Muscle layer of duodenum (tissue), 2 donors: ENCODE measurements around the gene HOXD8.

Experiments
- H3K27ac ChIP-seq: one replicate; pipeline ENCODE4 v1.7.0; 2013; ENCODE audit warnings: mild to moderate bottlenecking, low read length
- H3K27me3 ChIP-seq: one replicate; pipeline ENCODE4 v1.7.0; 2013; ENCODE audit warnings: low read depth, mild to moderate bottlenecking, control low read depth, low read length
- H3K36me3 ChIP-seq, 2 donors: one replicate each; pipeline ENCODE4 v1.7.0; 2013; ENCODE audit warnings: low read length in 2 of 2, control low read depth in 1 of 2, mild to moderate bottlenecking in 1 of 2; ENCODE audit not compliant: insufficient read depth in 2 of 2, control insufficient read depth in 1 of 2
- H3K4me1 ChIP-seq, 2 donors: one replicate each; pipeline ENCODE4 v1.7.0; 2013; ENCODE audit warnings: low read length in 2 of 2, mild to moderate bottlenecking in 2 of 2, control low read depth in 1 of 2, moderate library complexity in 1 of 2; ENCODE audit not compliant: insufficient read depth in 2 of 2, control insufficient read depth in 1 of 2
- H3K4me3 ChIP-seq, 2 donors: one replicate each; pipeline ENCODE4 v1.7.0; 2013; ENCODE audit warnings: low read length in 2 of 2, low read depth in 1 of 2, mild to moderate bottlenecking in 1 of 2
- H3K9me3 ChIP-seq, 2 donors: one replicate each; pipeline ENCODE4 v1.7.0; 2013; ENCODE audit warnings: low read length in 2 of 2, control low read depth in 1 of 2, mild to moderate bottlenecking in 1 of 2; ENCODE audit not compliant: control insufficient read depth in 1 of 2
- donor health status: healthy.

HOXD8 gene

GRCh38 chr2:176147800-176148496 is 18.4 kb downstream of the HOXD8 start:
- peaks cover 65% of the 10 kb centered on the region for H3K27me3 ChIP-seq
- H3K9me3 ChIP-seq, result peaks cover 0 to 9% of the 10 kb centered on the region in 2 donors

GRCh38 chr2:176148751-176149421 is 19.4 kb downstream of the HOXD8 start:
- Histone ChIP-seq H3K4me3 (no peak overlapping the region), H3K4me1 (peaks cover 0 to 15% of the 10 kb centered on the region in 2 donors), H3K27ac (no peak overlapping the region), H3K27me3 (peaks cover 71% of the 10 kb centered on the region), H3K36me3 (no peaks in the 10 kb centered on the region), H3K9me3 (peaks cover 0 to 9% of the 10 kb centered on the region in 2 donors)

More at GRCh38 chr2:176147800-176148496, 18.4 kb downstream of the HOXD8 start:
- peaks cover 0 to 15% of the 10 kb centered on the region in 2 donors for H3K4me1 ChIP-seq
- no peaks in the 10 kb centered on the region for H3K36me3 ChIP-seq
- no peak overlapping the region for H3K4me3 ChIP-seq
- no peak overlapping the region for H3K27ac ChIP-seq

- no peak overlapping the region for H3K4me3 ChIP-seq
- H3K4me1 ChIP-seq, result peaks cover 0 to 15% of the 10 kb centered on the region in 2 donors
- H3K36me3 ChIP-seq, result no peaks in the 10 kb centered on the region
- peaks cover 71% of the 10 kb centered on the region for H3K27me3 ChIP-seq
- no peak overlapping the region for H3K27ac ChIP-seq
- H3K9me3 ChIP-seq, result peaks cover 0 to 9% of the 10 kb centered on the region in 2 donors
Observed at GRCh38 chr2:176149481-176149938, 20.0 kb downstream of the HOXD8 start.

GRCh38 chr2:176149939-176150583 is 20.6 kb downstream of the HOXD8 start:
- no peaks in the 10 kb centered on the region for H3K36me3 ChIP-seq
- H3K9me3 ChIP-seq, result peaks cover 0 to 9% of the 10 kb centered on the region in 2 donors
- no peak overlapping the region for H3K27ac ChIP-seq
- H3K4me3 ChIP-seq, result no peak overlapping the region
- H3K4me1 ChIP-seq, result peaks cover 0 to 15% of the 10 kb centered on the region in 2 donors
- H3K27me3 ChIP-seq, result peaks cover 66% of the 10 kb centered on the region

- H3K36me3 ChIP-seq, result no peaks in the 10 kb centered on the region
- no peak overlapping the region for H3K27ac ChIP-seq
- H3K4me1 ChIP-seq, result peaks cover 0 to 15% of the 10 kb centered on the region in 2 donors
- H3K9me3 ChIP-seq, result peaks cover 0 to 7% of the 10 kb centered on the region in 2 donors
- peaks cover 67% of the 10 kb centered on the region for H3K27me3 ChIP-seq
- no peak overlapping the region for H3K4me3 ChIP-seq
Observed at GRCh38 chr2:176150584-176151441, 21.3 kb downstream of the HOXD8 start.

GRCh38 chr2:176151442-176152287 is 22.2 kb downstream of the HOXD8 start, which contains the start of gene HOXD4:
Gene HOXD4 (plus strand): TSS chr2:176151550. CDS start chr2:176151634, 84 bp downstream.
- H3K9me3 ChIP-seq, result peaks cover 0 to 4% of the 10 kb centered on the region in 2 donors
- H3K4me1 ChIP-seq, result peaks cover 0 to 15% of the 10 kb centered on the region in 2 donors
- peak within 1 kb of the TSS in 1 of 2 donors; percentile 50 for H3K4me3 ChIP-seq
- H3K27ac ChIP-seq, result no peak within 1 kb of the TSS
- H3K27me3 ChIP-seq, result peaks cover 67% of the 10 kb centered on the region
- H3K36me3 ChIP-seq, result no peaks in the 10 kb centered on the region

GRCh38 chr2:176152350-176153181 is 23.1 kb downstream of the HOXD8 start:
- H3K27me3 ChIP-seq, result peaks cover 68% of the 10 kb centered on the region
- no peak overlapping the region for H3K27ac ChIP-seq
- H3K4me3 ChIP-seq, result no peak overlapping the region
- no peaks in the 10 kb centered on the region for H3K36me3 ChIP-seq
- H3K4me1 ChIP-seq, result peaks cover 0 to 24% of the 10 kb centered on the region in 2 donors
- H3K9me3 ChIP-seq, result peaks cover 0 to 4% of the 10 kb centered on the region in 2 donors

GRCh38 chr2:176154576-176155252 is 25.2 kb downstream of the HOXD8 start:
- Histone ChIP-seq H3K27ac (no peak overlapping the region), H3K4me1 (peaks cover 0 to 34% of the 10 kb centered on the region in 2 donors), H3K4me3 (no peak overlapping the region), H3K36me3 (no peaks in the 10 kb centered on the region), H3K27me3 (peaks cover 52% of the 10 kb centered on the region), H3K9me3 (no peaks in the 10 kb centered on the region)

- H3K4me3 ChIP-seq, result no peak overlapping the region
- no peaks in the 10 kb centered on the region for H3K9me3 ChIP-seq
- H3K27ac ChIP-seq, result no peak overlapping the region
- peaks cover 0 to 42% of the 10 kb centered on the region in 2 donors for H3K4me1 ChIP-seq
- H3K27me3 ChIP-seq, result peaks cover 52% of the 10 kb centered on the region
- no peaks in the 10 kb centered on the region for H3K36me3 ChIP-seq
Observed at GRCh38 chr2:176155356-176156044, 26.0 kb downstream of the HOXD8 start.
